ENCODE measurements around the gene B3GAT1.

B3GAT1 gene

DNA sequence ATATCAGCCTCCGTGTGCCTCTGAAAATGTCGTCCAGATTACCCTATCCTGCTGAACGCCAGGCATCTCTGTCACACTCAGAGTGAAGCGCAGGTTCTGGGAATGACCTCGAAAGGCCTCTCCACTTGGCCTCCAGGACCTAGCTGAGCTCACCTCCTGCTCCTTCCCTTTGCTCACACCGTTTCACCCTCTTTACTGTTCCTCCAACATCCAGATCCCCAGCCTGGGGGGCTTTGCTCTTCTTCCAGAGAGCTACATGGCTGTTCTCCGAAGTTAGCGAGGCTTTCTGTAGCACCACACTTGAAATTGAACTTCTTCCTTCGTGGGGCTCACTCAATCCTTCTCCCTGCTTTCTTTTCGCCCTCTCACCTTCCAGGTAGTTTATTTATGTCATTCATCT, 52.4 kb downstream of the B3GAT1 start:
- no peaks in the 10 kb centered on the region for H3F3A ChIP-seq (ENCODE audit: insufficient read depth, low read length)
- no peaks in the 10 kb centered on the region for H3K36me3 ChIP-seq (replicated peaks; ENCODE audit: insufficient read depth, low read length)
- no peak overlapping the region for H3K4me3 ChIP-seq (ENCODE audit: low read length)
- H3K9me3 ChIP-seq (replicated peaks; ENCODE audit: insufficient read depth, low read length), result no peaks in the 10 kb centered on the region
- no peaks in the 10 kb centered on the region for H3K4me1 ChIP-seq (ENCODE audit: low read length)
- H3K9me2 ChIP-seq (replicated peaks; ENCODE audit: insufficient read depth, low read length), result no peaks in the 10 kb centered on the region
- peak overlapping the region; percentile 29; the same call in 1 of the 2 replicates for H3K4me2 ChIP-seq (ENCODE audit: low read depth, low read length)
- H2AFZ ChIP-seq (ENCODE audit: low read length), result no peak overlapping the region
- H3K27ac ChIP-seq (ENCODE audit: low read length), result no peak overlapping the region
- DNase-seq, result no peak
- no peak overlapping the region for H3K9ac ChIP-seq (ENCODE audit: low read length)
- no peaks in the 10 kb centered on the region for H3K79me2 ChIP-seq (ENCODE audit: low read length)
- H4K20me1 ChIP-seq (ENCODE audit: insufficient read depth, low read length), result no peaks in the 10 kb centered on the region
- H3K27me3 ChIP-seq (replicated peaks; ENCODE audit: insufficient read depth, low read length), result no peaks in the 10 kb centered on the region; the same call in 1 of the 2 replicates
- no peak for TF ChIP-seq EZH2phosphoT487 (IDR thresholded peaks at IDR 0.05; ENCODE audit: low read length)
- TF ChIP-seq, protein P1, sequence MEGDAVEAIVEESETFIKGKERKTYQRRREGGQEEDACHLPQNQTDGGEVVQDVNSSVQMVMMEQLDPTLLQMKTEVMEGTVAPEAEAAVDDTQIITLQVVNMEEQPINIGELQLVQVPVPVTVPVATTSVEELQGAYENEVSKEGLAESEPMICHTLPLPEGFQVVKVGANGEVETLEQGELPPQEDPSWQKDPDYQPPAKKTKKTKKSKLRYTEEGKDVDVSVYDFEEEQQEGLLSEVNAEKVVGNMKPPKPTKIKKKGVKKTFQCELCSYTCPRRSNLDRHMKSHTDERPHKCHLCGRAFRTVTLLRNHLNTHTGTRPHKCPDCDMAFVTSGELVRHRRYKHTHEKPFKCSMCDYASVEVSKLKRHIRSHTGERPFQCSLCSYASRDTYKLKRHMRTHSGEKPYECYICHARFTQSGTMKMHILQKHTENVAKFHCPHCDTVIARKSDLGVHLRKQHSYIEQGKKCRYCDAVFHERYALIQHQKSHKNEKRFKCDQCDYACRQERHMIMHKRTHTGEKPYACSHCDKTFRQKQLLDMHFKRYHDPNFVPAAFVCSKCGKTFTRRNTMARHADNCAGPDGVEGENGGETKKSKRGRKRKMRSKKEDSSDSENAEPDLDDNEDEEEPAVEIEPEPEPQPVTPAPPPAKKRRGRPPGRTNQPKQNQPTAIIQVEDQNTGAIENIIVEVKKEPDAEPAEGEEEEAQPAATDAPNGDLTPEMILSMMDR (IDR thresholded peaks at IDR 0.05; ENCODE audit: low read length), result no peak
- TF ChIP-seq EZH2 (optimal IDR thresholded peaks at IDR 0.05; ENCODE audit: low read depth, low read length), result no peak

DNA sequence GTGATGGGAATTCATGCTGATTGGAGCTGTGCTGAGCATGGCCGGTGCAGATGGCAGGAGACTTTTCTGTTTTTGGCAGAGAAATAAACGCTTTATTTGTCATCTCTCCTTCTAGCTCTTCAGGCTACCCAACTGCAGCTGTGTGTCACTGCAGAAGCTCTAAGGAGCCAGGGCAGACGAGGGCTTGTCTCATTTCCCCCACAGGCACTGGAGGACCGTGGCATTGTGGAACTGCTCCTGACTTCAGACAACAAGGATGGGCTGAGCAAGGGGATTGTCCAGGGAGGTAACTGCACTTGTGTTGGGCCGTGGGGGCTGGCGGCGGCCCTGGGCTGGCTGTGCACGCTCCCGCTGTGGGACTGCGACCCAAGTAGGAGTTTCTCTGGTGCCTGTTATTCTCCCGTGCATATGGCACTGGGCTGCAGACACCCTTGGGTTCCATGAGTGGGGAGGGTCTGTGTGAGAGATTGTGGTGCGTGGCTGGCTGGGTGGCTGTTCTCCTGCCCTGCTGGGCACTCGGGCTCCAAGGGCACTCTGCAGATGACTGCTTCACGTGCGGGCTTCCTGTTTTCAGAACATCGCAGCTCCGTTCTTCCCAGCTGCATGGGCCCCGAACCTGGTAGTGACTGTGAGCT, 53.1 kb downstream of the B3GAT1 start:
- H3K36me3 ChIP-seq (replicated peaks; ENCODE audit: insufficient read depth, low read length), result no peaks in the 10 kb centered on the region
- H3K27me3 ChIP-seq (replicated peaks; ENCODE audit: insufficient read depth, low read length), result no peaks in the 10 kb centered on the region; the same call in 1 of the 2 replicates

DNA sequence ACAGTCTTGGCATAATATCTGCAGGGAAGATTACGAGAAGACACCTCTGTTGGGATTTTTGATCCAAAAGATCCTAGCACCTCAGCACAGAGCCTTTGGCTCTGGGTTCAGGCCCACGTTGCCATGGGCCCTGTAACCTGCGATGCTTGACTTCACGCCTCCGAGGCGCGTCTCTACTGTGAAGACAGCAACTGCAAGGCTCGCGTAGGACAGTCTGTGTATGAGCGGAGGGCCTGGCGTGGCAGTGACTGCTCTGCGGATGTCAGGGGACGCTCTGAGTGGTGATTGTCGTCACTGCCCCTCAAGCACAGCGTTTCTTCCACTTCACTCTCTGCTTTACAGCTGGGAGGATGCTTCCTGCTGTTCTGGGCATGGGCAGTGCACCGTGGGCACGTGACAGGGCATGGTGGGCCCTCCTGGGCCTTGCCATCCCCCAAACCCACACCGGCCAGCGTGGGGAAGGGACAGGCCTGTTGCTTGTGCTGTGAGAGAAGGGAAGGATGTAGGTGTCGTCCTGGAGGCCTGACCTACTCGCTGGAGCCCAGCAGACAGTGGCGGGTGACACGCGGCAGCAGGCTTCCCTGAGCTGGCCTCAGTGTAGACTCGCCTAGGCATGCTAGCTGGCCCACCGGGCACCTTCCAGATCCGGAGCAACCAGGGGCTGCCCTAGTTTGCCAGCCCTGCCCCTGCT, 53.7 kb downstream of the B3GAT1 start:
- H3K4me2 ChIP-seq (ENCODE audit: low read depth, low read length), result no peak overlapping the region
- H2AFZ ChIP-seq (ENCODE audit: low read length), result no peak overlapping the region
- no peaks in the 10 kb centered on the region for H3K4me1 ChIP-seq (ENCODE audit: low read length)
- no peaks in the 10 kb centered on the region for H3K36me3 ChIP-seq (replicated peaks; ENCODE audit: insufficient read depth, low read length)
- H3K9ac ChIP-seq (ENCODE audit: low read length), result no peak overlapping the region
- H3K9me2 ChIP-seq (replicated peaks; ENCODE audit: insufficient read depth, low read length), result no peaks in the 10 kb centered on the region
- TF ChIP-seq, protein P1 (IDR thresholded peaks at IDR 0.05; ENCODE audit: low read length), result no peak
- TF ChIP-seq EZH2 (optimal IDR thresholded peaks at IDR 0.05; ENCODE audit: low read depth, low read length) (no peak), EZH2phosphoT487 (IDR thresholded peaks at IDR 0.05; ENCODE audit: low read length) (no peak)
- no peak overlapping the region for H3K4me3 ChIP-seq (ENCODE audit: low read length)
- H3K9me3 ChIP-seq (replicated peaks; ENCODE audit: insufficient read depth, low read length), result no peaks in the 10 kb centered on the region
- H3K27me3 ChIP-seq (replicated peaks; ENCODE audit: insufficient read depth, low read length), result no peaks in the 10 kb centered on the region; the same call in 1 of the 2 replicates
- no peaks in the 10 kb centered on the region for H3F3A ChIP-seq (ENCODE audit: insufficient read depth, low read length)
- H4K20me1 ChIP-seq (ENCODE audit: insufficient read depth, low read length), result no peaks in the 10 kb centered on the region
- no peaks in the 10 kb centered on the region for H3K79me2 ChIP-seq (ENCODE audit: low read length)
- no peak for DNase-seq
- H3K27ac ChIP-seq (ENCODE audit: low read length), result no peak overlapping the region

More for the DNA sequence above, 53.1 kb downstream of the B3GAT1 start:
- Histone ChIP-seq H3F3A (ENCODE audit: insufficient read depth, low read length) (no peaks in the 10 kb centered on the region), H3K4me2 (ENCODE audit: low read depth, low read length) (no peak overlapping the region), H3K4me1 (ENCODE audit: low read length) (no peaks in the 10 kb centered on the region), H3K9me2 (replicated peaks; ENCODE audit: insufficient read depth, low read length) (no peaks in the 10 kb centered on the region), H3K4me3 (ENCODE audit: low read length) (no peak overlapping the region), H3K9me3 (replicated peaks; ENCODE audit: insufficient read depth, low read length) (no peaks in the 10 kb centered on the region), H3K79me2 (ENCODE audit: low read length) (no peaks in the 10 kb centered on the region), H2AFZ (ENCODE audit: low read length) (no peak overlapping the region), H3K9ac (ENCODE audit: low read length) (no peak overlapping the region), H4K20me1 (ENCODE audit: insufficient read depth, low read length) (no peaks in the 10 kb centered on the region), H3K27ac (ENCODE audit: low read length) (no peak overlapping the region)
- TF ChIP-seq, protein P1 (IDR thresholded peaks at IDR 0.05; ENCODE audit: low read length), result no peak
- TF ChIP-seq EZH2 (optimal IDR thresholded peaks at IDR 0.05; ENCODE audit: low read depth, low read length) (no peak), EZH2phosphoT487 (IDR thresholded peaks at IDR 0.05; ENCODE audit: low read length) (no peak)
- no peak for DNase-seq
